IPS-18c (cell line): Measurements from ENCODE around the gene HTRA2.
"Not testable (repeated sequence)": the region's sequence is repeated elsewhere in the genome, so short reads cannot be mapped to it uniquely, and the experiment has no call there.

Source experiments
- H3K4me3 ChIP-seq: 2 replicates; pipeline ENCODE4 v1.7.0; 2013; ENCODE audit warnings: low read depth, mild to moderate bottlenecking, low read length, moderate library complexity; ENCODE audit not compliant: insufficient read depth
- H3K9me3 ChIP-seq: one replicate; pipeline ENCODE4 v1.6.1; 2013; ENCODE audit warnings: mild to moderate bottlenecking, low read length, moderate library complexity; ENCODE audit not compliant: control insufficient read depth, insufficient read depth

HTRA2 gene

DNA sequence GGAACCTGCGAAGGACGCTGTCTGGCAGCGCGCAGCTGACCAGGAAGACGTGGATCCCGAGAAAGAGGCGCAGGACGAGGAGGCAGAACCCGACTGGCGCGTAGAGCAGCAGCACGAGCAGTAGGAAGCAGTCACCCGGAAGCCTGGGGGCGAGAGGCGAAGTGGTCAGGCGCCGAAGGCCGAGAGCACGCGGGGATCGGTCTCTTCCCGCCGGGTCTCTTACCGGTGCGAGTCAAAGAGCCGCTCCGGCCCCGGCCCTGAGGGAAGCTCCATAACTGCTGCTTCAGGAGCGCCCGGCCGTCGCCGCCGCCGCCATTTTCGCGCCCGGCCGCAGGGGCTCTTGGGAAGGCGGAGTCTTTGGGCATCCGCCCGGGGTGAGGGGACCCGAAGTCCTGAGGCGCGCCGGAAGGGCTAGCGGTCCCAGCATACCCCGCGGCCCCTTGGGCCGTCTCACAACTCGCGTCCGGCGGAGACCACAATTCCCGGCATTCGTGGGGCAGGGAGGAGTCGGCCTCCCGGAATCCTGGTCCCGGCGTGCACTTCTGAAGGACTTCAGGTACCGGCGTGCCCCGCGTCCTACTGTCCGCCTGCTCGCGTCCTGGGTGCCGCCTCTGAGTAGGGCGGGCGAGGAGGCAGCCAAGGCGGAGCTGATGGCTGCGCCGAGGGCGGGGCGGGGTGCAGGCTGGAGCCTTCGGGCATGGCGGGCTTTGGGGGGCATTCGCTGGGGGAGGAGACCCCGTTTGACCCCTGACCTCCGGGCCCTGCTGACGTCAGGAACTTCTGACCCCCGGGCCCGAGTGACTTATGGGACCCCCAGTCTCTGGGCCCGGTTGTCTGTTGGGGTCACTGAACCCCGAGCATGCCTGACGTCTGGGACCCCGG lies at the start of gene HTRA2, which contains the start of gene AUP1:
Gene HTRA2, plus strand, starts transcription at position 577 of the 882 bp plus-strand sequence. Its CDS starts 74 bp downstream, at position 651.
Gene AUP1, minus strand, starts transcription at position 350 of the 882 bp plus-strand sequence. Its CDS starts 77 bp downstream, at position 273.
- Histone ChIP-seq H3K4me3 (peak within 1 kb of the TSS; percentile 93), H3K9me3 (peaks cover 4% of the 10 kb centered on the region)

DNA sequence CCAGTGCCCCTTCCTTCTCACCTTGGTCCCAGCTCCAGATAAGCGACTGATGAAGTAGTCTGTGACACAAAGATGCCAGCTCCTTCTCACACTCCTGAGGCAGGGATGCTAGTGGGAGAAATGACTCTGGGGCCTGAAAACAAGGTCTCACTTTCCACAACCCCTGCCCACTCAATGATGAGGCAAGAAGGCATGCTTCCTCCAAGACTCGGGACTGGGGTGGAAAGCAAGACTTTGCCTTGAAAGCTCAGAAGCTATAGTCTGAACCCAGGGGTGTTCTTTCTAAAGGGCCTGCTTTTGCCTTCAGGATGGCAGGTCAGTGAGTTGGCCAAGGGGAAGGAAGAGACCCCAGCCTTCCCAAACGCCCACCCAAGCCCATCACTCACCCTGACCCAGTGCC lies 48.3 kb upstream of the HTRA2 start:
- H3K4me3 ChIP-seq, result peak overlapping the region; percentile 87
- no peaks in the 10 kb centered on the region for H3K9me3 ChIP-seq

DNA sequence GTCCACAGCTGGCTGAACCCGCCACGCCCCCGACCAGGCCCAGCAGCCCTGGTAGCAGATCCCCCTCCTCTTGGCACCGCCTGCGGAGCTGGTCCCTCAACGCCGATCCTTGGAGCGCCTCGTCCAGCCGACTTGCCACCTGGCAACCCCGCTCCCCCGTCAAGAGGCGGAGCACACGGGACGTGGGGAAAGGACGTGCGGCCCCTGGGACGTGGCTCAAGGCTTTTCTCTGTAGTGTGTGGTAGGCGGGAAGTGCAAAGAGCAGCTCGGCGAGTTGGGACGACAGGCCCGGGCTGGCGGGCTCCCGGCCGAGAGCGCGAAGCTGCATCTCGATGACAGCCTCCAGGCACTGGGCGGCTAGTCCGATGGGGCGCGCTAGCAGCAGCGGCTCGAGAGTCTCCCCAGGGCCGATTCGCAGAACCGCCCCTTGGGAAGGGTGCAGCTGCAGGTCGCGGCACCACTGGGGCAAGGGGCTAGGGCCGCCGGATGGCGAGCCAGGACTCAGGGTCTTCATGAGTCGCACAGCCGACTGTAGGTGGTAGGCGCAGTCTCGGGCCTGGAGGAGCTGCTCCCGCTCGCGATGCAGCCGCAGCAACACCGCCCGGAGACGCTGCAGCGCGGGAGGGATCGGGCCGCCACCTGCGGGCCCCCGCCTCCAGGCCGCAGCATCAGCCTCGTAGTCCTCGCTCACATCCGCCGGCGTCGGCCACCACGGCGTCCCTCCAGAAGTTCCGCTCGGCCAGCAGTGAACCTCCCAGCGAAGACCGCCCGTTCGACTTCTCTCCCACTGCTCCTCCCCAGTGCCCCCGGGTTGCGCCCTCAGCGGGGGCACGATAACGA lies 47.6 kb upstream of the HTRA2 start:
- peak overlapping the region; percentile 87 for H3K4me3 ChIP-seq
- no peaks in the 10 kb centered on the region for H3K9me3 ChIP-seq

DNA sequence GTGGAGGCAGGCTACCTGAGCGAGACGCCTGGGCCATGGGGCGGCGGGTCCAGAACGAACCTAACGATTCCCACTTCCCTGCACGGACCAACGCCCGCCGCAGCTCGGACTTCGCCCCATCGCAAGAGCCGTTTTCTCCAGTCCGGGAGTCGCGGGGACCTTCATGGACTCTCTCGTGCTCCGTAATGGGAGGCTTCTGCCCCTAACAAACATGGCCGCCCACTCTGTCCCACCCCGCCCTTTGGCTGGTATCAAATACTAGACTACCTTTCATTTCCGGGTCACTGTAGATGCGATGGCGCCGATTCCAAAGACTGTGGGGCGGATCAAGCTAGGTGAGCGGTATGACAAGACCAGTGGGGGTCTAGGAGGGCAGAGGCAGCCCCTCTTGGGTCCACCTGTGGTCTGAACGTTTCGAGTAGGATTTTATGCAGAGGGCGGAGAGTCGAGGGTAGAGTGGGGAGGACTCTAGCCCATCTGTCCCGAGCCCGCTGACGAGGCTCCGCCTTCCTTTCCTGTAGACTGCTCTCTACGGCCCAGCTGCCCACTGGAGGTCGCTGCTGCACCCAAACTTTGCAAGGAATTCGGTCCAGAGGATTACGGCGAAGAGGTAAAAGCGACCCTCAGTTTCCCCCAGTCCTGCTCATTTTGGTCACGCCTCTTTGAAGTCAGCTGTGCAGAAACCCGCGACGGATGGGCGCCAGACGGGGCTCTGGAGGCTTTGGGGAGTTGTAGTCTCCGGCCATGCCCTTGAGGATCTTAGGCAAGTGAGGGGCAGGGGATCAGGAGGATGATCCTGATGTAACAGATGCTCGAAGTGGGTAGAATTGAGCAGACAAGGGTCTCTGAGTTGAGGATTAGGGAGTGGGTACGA lies 46.7 kb upstream of the HTRA2 start, which contains the start of the genes CCDC142 and TTC31:
Gene CCDC142, minus strand, starts transcription at position 198 of the 874 bp plus-strand sequence. Its CDS starts 161 bp downstream, at position 37.
Gene TTC31, plus strand, starts transcription at position 281 of the 874 bp plus-strand sequence. Its CDS starts 15 bp downstream, at position 296.
- H3K9me3 ChIP-seq, result no peaks in the 10 kb centered on the region
- H3K4me3 ChIP-seq, result peak within 1 kb of the TSS; percentile 87

DNA sequence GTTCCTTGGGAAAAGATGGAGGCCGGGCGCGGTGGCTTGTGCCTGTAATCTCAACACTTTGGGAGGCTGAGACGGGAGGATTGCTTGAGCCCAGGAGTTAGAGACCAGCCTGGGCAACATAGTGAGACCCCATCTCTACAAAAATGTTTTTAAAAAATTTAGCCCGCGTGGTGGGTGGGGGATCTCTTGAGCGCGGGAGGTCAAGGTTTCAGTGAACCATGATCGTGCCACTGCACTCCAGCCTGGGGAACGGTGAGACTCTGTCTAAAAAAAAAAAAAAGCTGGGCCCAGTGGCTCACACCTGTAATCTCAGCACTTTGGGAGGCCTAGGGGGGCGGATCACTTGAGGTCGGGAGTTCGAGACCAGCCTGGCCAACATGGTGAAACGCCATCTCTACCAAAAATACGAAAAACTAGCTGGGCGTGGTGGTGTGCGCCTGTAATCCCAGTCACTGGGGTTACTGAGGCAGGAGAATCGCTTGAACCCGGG lies 46.0 kb upstream of the HTRA2 start:
- not testable (repeated sequence) for H3K9me3 ChIP-seq
- peak overlapping the region; percentile 87 for H3K4me3 ChIP-seq

DNA sequence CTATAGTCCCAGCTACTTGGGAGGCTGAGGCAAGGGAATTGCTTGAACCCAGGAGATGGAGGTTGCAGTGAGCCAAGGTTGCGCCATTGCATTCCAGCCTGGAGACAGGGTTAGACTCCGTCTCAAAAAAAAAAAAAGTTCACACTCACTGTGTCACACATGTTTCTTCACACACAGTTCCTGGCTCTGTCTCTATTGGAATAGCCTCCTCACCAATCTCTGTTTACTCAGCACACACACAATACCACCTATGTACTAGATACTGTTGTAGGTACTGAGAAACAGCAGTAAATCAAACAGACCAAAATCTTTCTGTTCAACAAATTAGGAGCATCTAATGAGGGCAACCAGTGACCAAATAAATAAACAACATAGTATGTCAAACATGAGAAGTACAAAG lies 43.6 kb upstream of the HTRA2 start:
- Histone ChIP-seq H3K9me3 (no peaks in the 10 kb centered on the region), H3K4me3 (no peak overlapping the region)

DNA sequence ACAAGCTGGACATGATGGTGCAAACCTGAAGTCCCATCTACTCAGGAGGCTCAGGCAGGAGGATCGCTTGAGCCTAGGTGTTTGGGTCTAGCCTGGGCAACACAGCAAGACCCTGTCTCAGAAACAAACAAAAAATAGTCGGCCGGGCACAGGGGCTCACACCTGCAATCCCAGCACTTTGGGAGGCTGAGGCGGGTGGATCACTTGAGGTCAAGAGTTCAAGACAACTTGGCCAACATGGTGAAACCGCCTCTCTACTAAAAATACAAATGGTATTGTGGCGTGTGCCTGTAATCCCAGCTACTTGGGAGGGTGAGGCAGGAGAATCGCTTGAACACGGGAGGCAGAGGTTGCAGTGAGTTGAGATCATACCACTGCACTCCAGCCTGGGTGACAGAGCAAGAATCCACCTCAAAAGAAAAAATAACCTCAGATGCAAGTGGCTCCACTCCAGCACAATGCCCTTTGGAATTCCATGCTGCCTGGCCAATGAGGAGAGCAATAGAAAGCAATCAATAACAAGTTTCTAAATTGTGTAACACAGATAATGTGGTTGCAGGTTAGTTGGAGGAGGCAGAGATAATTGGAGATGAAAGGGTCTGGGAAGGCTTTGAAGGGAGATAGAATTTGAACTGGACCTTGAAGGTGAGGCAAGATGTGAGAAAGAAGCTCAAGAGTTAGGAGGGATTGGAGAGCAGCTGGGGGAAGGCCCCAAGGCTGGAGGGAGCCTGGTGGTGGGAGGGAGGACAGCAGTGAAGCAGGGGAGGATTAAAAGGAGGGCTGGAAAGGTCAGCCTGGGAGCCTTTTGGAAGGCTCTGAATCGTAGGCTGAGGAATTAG lies 40.9 kb upstream of the HTRA2 start:
- no peaks in the 10 kb centered on the region for H3K9me3 ChIP-seq
- no peak overlapping the region for H3K4me3 ChIP-seq

DNA sequence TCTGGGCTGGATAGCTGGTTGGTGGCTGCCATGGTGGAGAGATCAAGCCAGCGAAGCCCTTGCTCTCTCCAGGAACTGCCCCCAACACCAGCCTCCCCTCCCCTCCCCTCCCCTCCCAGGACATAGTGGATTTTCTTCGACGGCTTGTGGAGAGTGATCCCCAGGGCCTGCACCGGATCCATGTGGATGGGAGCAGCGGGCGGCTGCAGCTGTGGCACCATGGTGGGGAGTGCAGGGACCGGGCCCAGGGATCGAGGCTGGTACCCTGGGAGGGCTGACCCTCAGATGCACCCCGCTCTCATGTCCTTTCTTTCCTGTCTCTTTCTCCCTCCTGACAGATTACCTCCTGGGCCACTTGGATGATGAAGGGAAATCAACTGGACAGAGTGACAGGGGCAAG lies 39.8 kb upstream of the HTRA2 start:
- H3K4me3 ChIP-seq, result no peak overlapping the region
- H3K9me3 ChIP-seq, result no peaks in the 10 kb centered on the region

DNA sequence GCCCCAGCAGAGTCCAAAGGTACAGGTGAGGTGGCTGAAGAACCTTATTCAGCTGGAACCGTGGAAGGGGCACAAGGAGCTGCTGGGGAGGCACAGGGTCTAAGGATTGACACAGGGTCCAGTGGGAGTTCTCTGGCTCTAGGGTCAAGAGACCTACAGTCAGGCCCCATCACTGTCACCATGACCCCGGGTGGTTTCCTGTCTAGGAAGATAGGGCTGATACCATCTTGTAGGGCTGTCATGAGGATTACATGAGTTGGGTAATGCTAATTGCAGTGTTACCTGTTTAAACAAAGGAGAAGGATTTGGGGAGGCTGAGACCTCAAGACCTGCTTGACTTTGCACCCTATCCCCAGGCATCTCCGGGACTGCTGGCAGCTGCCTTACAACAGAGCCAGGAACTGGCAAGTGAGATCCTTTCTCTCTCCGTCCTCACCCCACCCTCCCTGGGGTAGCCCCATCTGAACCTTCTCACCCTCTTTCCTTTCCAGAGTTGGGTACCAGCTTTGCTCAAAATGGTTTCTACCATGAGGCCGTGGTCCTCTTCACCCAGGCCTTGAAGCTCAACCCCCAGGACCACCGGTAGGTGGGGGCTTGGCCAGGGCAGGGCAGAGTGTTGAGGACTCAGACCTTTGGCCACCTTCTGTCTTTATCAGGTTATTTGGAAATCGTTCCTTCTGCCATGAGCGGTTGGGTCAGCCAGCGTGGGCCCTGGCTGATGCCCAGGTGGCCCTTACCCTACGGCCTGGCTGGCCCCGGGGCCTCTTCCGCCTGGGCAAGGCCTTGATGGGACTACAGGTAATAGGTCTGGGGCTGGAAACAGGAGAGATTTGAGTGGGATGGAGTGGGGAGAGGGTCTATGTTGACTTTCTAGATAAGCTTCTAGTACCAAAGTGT lies 37.8 kb upstream of the HTRA2 start:
- Histone ChIP-seq H3K4me3 (no peak overlapping the region), H3K9me3 (no peaks in the 10 kb centered on the region)

DNA sequence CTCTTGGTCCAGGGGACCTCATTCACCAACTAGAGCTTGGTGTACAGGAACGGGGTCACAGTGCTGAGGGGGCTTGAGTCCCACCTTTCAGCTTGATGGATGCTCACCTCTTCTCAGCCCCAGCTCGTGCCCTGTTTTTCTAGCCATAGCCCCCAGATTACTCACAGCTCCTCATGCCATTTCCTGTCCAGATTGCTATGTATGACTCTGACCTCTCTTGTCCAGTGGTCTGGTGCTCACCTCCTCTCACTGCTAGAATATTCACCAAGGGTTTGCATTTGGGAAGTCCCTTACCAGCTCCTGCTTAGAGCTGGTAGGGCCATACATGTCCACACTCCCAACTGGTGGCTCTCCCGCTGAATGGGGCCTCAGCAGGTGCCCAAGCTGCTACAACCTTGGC lies 36.2 kb upstream of the HTRA2 start:
- H3K9me3 ChIP-seq, result no peaks in the 10 kb centered on the region
- H3K4me3 ChIP-seq, result no peak overlapping the region

DNA sequence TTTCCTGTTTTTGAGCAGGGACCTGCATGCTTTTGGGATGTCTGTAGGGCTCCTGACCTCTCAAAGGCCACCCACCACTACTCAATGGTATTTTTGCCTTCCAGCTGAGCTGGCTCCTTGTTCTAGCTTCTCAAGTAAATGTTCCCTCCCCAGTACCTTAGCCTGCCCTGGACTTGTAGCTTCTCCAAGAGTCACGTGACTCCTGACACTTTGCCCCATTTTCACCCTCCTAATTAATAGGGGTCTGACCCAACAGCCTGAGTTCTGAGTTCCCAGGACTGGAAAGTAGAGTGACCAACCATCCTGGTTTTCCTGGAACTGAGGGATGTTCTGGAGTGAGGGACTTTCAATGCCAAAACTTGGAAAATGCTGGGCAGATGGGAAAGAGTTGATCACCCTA lies 34.3 kb upstream of the HTRA2 start:
- H3K9me3 ChIP-seq, result no peaks in the 10 kb centered on the region
- H3K4me3 ChIP-seq, result no peak overlapping the region

DNA sequence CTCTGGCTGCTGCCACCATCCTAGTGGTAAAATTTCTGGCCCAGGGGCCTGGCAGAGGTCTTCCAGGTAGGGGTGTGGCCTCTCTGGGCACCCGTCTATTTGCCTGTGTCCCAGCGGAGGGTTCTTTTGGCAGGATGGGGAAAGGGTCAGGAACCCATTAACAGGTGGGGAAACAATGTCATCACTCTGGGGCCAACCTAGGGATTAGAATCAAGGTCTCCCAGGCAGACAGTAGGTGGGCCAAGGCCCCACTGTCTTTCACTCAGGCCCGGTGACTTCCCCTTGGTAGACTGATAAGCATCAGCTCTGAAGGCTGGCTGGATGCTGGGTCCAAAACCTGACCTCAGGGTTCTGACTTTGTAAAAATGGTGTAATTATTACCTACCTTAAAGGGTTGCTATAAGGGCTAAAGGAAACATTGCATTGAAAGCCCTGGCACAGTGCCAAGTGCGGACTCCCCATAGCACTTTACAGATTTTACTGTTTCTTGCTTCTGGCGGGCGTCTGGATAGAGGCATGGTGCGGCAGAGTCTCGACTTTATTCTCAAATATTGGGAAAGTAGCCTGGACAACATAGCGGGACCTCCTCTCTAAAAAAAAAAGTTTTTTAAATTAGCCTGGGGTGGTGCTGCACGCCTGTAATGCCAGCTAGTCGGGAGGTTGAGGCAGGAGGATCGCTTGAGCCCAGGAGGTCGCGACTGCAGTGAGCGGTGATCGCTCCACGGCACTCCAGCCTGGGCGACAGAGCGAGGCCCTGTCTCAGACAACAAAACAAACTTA lies 32.5 kb upstream of the HTRA2 start:
- no peaks in the 10 kb centered on the region for H3K9me3 ChIP-seq
- peak overlapping the region; percentile 55 for H3K4me3 ChIP-seq

DNA sequence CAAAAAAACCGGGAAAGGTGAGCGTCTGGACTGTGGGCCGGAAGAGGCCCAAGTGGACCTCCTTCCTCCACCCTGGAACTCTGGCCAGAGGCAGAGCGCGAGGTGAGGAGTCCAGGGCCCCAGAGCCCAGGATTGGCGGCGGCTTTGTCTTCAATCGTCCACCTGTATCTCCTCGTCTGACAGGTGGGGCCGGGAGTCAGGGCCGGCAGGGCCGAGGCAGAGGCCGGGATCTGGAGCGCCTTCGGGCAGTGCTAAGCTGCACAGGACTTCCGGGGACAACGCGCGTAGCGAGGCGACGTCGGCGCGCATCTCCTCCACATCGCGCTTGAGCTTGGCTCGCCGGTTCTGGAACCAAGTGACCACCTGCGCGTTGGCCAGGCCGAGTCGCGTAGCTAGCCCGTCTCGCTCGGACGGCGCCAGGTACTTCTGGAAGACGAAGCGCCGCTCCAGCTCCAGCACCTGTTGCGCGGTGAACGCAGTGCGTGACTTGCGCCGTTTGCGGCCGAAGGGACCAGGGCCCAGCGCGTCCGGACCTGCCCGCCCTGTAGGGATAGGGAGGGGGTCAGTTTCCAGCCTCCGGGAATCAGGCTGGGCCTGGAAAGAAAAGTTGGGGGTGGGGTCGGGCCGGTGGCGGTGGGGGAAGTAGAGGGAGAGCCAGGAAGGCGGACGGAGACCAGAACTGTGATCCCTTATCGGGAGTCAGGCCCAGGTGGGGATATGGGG lies 31.8 kb upstream of the HTRA2 start:
- peak overlapping the region; percentile 55 for H3K4me3 ChIP-seq
- H3K9me3 ChIP-seq, result no peaks in the 10 kb centered on the region
